Erythroblast (primary cell): ENCODE data around the gene NSD1.

Source experiments
- GATA1 ChIP-seq: IDR thresholded peaks from 2 replicates; pipeline ENCODE4 v1.6.1; 2011; ENCODE audit warnings: low read depth, mild to moderate bottlenecking, control low read depth, low read length, moderate library complexity
- POLR2A ChIP-seq: IDR thresholded peaks from 2 replicates; pipeline ENCODE4 v1.6.1; 2011; ENCODE audit warnings: mild to moderate bottlenecking, low read length

GRCh38 chr5:177204281-177204680 lies 70.7 kb downstream of the NSD1 start:
- TF ChIP-seq POLR2A (no peak), GATA1 (no peak)
